Cardiac fibroblast (primary cell): Measurements from ENCODE around the gene ADNP.

Source experiments
- DNase-seq, 2 donors: peaks; one replicate each; pipeline versions ENCODE4 v3.0.0 to v3.0.0-alpha.2; 2010; ENCODE audit warnings: low read depth in 2 of 2
- H3K4me3 ChIP-seq, 2 donors: replicated peaks in 1 of 2; 1 replicate in 1 of 2; 2 replicates in 1 of 2; pipeline ENCODE4 v1.5.1; 2011; ENCODE audit warnings: low read depth in 2 of 2, low read length in 2 of 2, mild to moderate bottlenecking in 2 of 2, moderate library complexity in 1 of 2
- CTCF ChIP-seq: IDR thresholded peaks from one replicate; pipeline ENCODE4 v1.5.1; 2011; ENCODE audit warnings: low read depth, mild to moderate bottlenecking, low read length, inconsistent platforms

Gene ADNP

DNA sequence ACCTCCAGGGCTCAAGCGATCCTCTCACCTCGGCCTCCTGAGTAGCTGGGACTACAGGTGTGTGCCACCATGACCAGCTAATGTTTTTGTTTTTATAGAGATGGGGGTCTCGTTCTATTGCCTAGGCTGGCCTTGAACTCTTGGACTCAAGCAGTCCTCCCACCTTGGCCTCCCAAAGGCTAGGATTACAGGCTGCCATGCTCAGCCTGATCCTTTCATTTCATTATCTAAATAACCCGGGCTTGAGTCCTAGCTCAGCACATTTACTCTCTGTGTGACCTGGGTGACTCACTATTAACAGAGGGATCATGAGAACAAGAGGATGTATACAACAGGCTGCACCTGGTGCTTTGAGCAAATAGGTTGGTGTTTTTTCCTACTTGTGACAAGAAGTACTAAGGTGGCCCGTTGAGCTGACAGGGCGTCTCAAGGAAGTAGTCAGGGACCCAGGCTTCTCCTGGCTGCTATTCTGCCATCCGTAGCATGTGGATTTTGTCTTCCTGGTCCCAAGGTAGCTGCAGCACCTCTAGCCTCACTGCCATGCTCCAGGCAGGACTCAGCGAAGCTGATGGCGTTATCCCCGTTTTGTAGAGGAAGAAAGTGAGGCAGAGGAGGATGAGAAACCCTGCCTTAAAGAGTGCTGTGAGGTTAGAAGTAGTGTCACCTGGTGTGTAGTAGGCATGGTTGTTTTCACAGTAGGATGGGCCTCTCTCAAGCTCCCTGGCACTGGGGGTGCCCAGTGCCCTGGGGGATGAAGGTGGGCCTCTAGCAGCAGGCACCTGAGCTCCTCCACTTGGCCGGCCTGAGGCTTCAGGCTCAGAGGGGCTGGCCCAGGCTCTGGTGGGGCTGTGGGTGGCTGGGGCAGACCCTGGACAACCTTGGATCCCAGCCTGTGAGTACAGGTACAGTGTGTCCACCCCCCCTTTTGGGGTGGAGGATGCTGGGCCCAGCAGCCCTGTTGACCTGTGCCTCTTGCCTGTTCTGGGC is 62.4 kb downstream of the ADNP start:
- H3K4me3 ChIP-seq, result no peak overlapping the region
- no peak for DNase-seq
- TF ChIP-seq CTCF, result no peak

DNA sequence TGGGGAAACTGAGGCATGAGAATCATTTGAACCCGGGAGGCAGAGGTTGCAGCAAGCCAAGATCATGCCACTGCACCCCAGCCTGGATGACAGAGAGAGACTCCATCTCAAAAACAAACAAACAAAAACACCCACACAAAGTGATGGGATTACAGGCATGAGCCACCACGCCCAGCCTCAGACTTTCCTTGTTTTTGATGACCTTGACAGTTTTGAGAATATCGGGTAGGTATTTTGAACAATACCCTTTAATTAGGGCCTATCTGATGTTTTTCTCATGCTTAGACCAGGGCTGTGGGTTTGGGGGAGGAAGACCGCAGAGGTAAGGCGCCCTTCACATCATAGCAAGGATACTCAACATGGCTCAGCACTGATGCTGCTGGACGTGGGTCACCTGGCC is 63.4 kb downstream of the ADNP start:
- no peak overlapping the region for H3K4me3 ChIP-seq
- no peak for DNase-seq
- TF ChIP-seq CTCF, result no peak

- TF ChIP-seq CTCF, result no peak
- H3K4me3 ChIP-seq, result no peak overlapping the region
- DNase-seq, result no peak
Observed at GRCh38 chr20:50866831-50867230, 64.4 kb downstream of the ADNP start.

DNA sequence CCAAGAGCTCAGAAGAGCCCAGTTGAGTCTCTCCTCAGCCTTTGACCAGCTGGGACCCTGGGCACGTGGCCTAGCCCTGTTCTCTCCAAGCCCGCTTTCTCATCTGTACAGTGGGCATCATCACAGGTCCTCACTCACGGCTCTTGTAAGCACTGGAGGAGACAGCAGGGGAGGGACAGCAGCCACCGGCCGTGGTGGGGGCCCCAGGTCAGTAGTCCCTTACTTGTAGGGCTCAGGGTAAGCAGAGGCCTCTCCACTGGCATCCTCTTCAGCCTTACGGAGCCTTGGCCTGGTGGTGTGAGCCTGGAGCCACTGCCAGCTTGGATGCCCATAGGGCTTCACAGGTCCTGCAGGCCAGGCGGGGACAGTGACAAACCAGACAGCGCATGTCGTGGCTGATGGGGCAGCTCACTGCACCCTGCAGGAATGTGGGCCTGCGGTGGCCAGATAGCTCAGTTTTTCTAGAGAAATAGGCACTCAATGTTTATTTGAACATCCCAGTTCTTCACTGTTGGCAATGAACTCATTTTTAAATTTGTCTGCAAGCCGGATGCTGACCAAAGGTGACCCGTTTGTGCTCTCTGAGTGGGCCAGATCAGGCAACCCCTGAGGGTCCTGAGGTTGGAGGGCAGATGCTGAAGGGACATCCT is 65.1 kb downstream of the ADNP start:
- no peak overlapping the region for H3K4me3 ChIP-seq
- no peak for TF ChIP-seq CTCF
- no peak for DNase-seq

DNA sequence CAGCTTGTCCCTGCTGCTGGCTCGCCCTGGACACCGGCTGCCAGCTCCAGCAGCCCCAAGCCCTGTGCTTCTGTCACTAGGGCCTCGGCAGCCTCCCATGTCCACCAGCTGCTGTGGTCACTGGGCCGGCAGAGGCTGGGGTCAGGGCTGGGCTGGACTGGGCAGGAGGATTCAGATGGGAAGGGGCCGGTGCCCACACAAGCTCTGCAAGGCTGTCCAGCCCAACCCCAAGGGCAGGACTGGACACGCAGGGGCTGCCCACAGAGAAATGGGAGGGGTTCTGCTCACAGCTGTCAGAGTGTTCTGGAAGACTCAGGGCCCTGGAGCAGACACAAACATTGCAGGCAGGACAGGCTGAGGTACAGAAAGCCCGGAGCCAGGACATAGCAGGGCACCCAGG is 65.6 kb downstream of the ADNP start:
- DNase-seq, result no peak
- no peak for TF ChIP-seq CTCF
- no peak overlapping the region for H3K4me3 ChIP-seq

DNA sequence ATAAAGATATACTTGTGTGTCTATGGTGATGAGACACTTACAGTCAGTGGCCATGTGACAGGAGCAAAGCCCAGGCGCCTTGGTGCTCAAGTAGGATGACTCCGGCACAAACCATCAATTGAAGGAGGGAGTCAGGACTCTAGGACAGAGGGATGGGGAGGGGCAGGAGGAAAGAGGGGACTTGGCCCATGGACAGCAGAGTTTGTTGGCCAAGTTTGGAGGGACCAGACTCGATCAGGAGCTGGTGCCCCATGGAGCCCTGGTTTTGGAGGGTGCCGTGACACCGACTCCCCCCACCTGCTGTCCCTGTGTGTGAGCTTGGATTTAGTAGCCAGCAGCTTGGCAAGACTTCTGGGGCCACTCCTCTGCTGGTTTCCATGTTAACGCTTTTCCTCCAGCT is 66.1 kb downstream of the ADNP start:
- H3K4me3 ChIP-seq, result no peak overlapping the region
- no peak for TF ChIP-seq CTCF
- DNase-seq, result no peak
